ENCODE measurements around the gene SLMAP.

DNA sequence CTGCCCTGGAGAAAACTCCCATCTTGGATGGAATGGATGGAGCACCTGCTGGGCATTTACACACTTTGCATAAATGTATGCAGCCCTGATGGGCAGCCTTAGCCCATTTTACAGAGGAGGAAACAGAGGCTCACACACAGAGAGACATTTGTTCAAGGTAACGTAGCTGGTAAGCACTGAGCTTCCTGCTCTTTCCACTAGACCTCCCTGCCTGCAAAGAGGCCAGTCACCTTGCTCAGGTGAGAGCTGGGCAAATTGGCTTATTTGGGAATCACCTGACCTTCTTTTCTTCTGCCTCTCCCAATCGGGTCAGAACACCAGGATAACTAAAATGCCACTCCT lies 200.7 kb downstream of the SLMAP start:
- TF ChIP-seq, protein P1, sequence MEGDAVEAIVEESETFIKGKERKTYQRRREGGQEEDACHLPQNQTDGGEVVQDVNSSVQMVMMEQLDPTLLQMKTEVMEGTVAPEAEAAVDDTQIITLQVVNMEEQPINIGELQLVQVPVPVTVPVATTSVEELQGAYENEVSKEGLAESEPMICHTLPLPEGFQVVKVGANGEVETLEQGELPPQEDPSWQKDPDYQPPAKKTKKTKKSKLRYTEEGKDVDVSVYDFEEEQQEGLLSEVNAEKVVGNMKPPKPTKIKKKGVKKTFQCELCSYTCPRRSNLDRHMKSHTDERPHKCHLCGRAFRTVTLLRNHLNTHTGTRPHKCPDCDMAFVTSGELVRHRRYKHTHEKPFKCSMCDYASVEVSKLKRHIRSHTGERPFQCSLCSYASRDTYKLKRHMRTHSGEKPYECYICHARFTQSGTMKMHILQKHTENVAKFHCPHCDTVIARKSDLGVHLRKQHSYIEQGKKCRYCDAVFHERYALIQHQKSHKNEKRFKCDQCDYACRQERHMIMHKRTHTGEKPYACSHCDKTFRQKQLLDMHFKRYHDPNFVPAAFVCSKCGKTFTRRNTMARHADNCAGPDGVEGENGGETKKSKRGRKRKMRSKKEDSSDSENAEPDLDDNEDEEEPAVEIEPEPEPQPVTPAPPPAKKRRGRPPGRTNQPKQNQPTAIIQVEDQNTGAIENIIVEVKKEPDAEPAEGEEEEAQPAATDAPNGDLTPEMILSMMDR (conservative IDR thresholded peaks at IDR 0.05; ENCODE audit: low read depth in 2 of 2), result no peak
- TF ChIP-seq EZH2phosphoT487 (IDR thresholded peaks at IDR 0.05; ENCODE audit: unreplicated experiment) (no peak), POLR2AphosphoS5 (IDR thresholded peaks at IDR 0.05; ENCODE audit: low read depth) (no peak), EZH2 (IDR thresholded peaks at IDR 0.05; ENCODE audit: low read depth, unreplicated experiment) (no peak), JUNB (IDR thresholded peaks at IDR 0.05; ENCODE audit: unreplicated experiment) (no peak), NANOG (IDR thresholded peaks at IDR 0.05; ENCODE audit: borderline replicate concordance) (no peak), CREB1 (CRISPR knock-in tag; IDR thresholded peaks at IDR 0.05; ENCODE audit: low read depth) (no peak), STAT1 (IDR thresholded peaks at IDR 0.05; ENCODE audit: unreplicated experiment) (no peak), ZNF331 (CRISPR knock-in tag; IDR thresholded peaks at IDR 0.05; ENCODE audit: low read depth) (no peak), ZNF114 (CRISPR knock-in tag; IDR thresholded peaks at IDR 0.05) (no peak)
- TF ChIP-seq, protein P2, sequence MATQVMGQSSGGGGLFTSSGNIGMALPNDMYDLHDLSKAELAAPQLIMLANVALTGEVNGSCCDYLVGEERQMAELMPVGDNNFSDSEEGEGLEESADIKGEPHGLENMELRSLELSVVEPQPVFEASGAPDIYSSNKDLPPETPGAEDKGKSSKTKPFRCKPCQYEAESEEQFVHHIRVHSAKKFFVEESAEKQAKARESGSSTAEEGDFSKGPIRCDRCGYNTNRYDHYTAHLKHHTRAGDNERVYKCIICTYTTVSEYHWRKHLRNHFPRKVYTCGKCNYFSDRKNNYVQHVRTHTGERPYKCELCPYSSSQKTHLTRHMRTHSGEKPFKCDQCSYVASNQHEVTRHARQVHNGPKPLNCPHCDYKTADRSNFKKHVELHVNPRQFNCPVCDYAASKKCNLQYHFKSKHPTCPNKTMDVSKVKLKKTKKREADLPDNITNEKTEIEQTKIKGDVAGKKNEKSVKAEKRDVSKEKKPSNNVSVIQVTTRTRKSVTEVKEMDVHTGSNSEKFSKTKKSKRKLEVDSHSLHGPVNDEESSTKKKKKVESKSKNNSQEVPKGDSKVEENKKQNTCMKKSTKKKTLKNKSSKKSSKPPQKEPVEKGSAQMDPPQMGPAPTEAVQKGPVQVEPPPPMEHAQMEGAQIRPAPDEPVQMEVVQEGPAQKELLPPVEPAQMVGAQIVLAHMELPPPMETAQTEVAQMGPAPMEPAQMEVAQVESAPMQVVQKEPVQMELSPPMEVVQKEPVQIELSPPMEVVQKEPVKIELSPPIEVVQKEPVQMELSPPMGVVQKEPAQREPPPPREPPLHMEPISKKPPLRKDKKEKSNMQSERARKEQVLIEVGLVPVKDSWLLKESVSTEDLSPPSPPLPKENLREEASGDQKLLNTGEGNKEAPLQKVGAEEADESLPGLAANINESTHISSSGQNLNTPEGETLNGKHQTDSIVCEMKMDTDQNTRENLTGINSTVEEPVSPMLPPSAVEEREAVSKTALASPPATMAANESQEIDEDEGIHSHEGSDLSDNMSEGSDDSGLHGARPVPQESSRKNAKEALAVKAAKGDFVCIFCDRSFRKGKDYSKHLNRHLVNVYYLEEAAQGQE (IDR thresholded peaks at IDR 0.05; ENCODE audit: unreplicated experiment), result no peak
- TF ChIP-seq, protein P3, sequence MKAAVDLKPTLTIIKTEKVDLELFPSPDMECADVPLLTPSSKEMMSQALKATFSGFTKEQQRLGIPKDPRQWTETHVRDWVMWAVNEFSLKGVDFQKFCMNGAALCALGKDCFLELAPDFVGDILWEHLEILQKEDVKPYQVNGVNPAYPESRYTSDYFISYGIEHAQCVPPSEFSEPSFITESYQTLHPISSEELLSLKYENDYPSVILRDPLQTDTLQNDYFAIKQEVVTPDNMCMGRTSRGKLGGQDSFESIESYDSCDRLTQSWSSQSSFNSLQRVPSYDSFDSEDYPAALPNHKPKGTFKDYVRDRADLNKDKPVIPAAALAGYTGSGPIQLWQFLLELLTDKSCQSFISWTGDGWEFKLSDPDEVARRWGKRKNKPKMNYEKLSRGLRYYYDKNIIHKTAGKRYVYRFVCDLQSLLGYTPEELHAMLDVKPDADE (IDR thresholded peaks at IDR 0.05), result no peak
- TF ChIP-seq, protein P4, sequence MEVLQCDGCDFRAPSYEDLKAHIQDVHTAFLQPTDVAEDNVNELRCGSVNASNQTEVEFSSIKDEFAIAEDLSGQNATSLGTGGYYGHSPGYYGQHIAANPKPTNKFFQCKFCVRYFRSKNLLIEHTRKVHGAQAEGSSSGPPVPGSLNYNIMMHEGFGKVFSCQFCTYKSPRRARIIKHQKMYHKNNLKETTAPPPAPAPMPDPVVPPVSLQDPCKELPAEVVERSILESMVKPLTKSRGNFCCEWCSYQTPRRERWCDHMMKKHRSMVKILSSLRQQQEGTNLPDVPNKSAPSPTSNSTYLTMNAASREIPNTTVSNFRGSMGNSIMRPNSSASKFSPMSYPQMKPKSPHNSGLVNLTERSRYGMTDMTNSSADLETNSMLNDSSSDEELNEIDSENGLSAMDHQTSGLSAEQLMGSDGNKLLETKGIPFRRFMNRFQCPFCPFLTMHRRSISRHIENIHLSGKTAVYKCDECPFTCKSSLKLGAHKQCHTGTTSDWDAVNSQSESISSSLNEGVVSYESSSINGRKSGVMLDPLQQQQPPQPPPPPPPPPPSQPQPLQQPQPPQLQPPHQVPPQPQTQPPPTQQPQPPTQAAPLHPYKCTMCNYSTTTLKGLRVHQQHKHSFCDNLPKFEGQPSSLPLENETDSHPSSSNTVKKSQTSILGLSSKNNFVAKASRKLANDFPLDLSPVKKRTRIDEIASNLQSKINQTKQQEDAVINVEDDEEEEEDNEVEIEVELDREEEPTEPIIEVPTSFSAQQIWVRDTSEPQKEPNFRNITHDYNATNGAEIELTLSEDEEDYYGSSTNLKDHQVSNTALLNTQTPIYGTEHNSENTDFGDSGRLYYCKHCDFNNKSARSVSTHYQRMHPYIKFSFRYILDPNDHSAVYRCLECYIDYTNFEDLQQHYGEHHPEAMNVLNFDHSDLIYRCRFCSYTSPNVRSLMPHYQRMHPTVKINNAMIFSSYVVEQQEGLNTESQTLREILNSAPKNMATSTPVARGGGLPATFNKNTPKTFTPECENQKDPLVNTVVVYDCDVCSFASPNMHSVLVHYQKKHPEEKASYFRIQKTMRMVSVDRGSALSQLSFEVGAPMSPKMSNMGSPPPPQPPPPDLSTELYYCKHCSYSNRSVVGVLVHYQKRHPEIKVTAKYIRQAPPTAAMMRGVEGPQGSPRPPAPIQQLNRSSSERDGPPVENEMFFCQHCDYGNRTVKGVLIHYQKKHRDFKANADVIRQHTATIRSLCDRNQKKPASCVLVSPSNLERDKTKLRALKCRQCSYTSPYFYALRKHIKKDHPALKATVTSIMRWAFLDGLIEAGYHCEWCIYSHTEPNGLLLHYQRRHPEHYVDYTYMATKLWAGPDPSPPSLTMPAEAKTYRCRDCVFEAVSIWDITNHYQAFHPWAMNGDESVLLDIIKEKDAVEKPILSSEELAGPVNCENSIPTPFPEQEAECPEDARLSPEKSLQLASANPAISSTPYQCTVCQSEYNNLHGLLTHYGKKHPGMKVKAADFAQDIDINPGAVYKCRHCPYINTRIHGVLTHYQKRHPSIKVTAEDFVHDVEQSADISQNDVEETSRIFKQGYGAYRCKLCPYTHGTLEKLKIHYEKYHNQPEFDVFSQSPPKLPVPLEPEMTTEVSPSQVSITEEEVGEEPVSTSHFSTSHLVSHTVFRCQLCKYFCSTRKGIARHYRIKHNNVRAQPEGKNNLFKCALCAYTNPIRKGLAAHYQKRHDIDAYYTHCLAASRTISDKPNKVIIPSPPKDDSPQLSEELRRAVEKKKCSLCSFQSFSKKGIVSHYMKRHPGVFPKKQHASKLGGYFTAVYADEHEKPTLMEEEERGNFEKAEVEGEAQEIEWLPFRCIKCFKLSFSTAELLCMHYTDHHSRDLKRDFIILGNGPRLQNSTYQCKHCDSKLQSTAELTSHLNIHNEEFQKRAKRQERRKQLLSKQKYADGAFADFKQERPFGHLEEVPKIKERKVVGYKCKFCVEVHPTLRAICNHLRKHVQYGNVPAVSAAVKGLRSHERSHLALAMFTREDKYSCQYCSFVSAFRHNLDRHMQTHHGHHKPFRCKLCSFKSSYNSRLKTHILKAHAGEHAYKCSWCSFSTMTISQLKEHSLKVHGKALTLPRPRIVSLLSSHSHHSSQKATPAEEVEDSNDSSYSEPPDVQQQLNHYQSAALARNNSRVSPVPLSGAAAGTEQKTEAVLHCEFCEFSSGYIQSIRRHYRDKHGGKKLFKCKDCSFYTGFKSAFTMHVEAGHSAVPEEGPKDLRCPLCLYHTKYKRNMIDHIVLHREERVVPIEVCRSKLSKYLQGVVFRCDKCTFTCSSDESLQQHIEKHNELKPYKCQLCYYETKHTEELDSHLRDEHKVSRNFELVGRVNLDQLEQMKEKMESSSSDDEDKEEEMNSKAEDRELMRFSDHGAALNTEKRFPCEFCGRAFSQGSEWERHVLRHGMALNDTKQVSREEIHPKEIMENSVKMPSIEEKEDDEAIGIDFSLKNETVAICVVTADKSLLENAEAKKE (CRISPR knock-in tag; IDR thresholded peaks at IDR 0.05), result no peak
